Sigmoid colon (tissue), 7 donors: ENCODE data around the gene MYO15A. TPM values are rescaled to one million over a fixed set of nuclear protein-coding genes. Genes with fewer than 3 reads are reported as not detected.

Experiments
- DNase-seq: peaks from one replicate; pipeline ENCODE4 v3.0.0-alpha.2; 2019
- H3K27ac ChIP-seq, 4 donors: fragments of 200-600 bp; sonication (generic); one replicate each; pipeline ENCODE4 v1.5.1; 2016 to 2019; ENCODE audit warnings: mild to moderate bottlenecking in 1 of 4
- H3K27me3 ChIP-seq, 3 donors: fragments of 200-600 bp; sonication (generic); one replicate each; pipeline ENCODE4 v1.5.1; 2019; ENCODE audit warnings: mild to moderate bottlenecking in 1 of 3
- H3K36me3 ChIP-seq, 4 donors: fragments of 200-600 bp; sonication (generic); one replicate each; pipeline ENCODE4 v1.5.1; 2016 to 2019
- H3K4me1 ChIP-seq, 4 donors: fragments of 200-600 bp; sonication (generic); one replicate each; pipeline ENCODE4 v1.5.1; 2017 to 2019
- H3K4me3 ChIP-seq, 4 donors: fragments of 200-600 bp; sonication (generic); one replicate each; pipeline ENCODE4 v1.5.1; 2017 to 2019; ENCODE audit warnings: mild to moderate bottlenecking in 2 of 4, moderate library complexity in 1 of 4
- H3K9me3 ChIP-seq, 4 donors: fragments of 200-600 bp in 3 of 4; sonication (generic) in 3 of 4; one replicate each; pipeline versions ENCODE4 v1.5.1 to v1.6.1; 2013 to 2019
- CTCF ChIP-seq, 4 experiments: fragments of 450-650 bp in 3 of 4; fragments of 200-600 bp in 1 of 4; IDR thresholded peaks; one replicate each; pipeline ENCODE4 v1.5.1; 2016 to 2019; ENCODE audit warnings: antibody characterized with exemption in 4 of 4, mild to moderate bottlenecking in 3 of 4, moderate library complexity in 2 of 4
- EP300 ChIP-seq, 4 donors: sonication (generic); formaldehyde crosslinking; IDR thresholded peaks; one replicate each; pipeline ENCODE4 v1.6.1; 2017; ENCODE audit warnings: antibody characterized with exemption in 4 of 4
- POLR2A ChIP-seq, 2 donors: fragments of 450-650 bp; IDR thresholded peaks; one replicate each; pipeline ENCODE4 v1.6.1; 2016; ENCODE audit warnings: antibody characterized with exemption in 2 of 2, mild to moderate bottlenecking in 2 of 2, moderate library complexity in 2 of 2
- POLR2AphosphoS5 ChIP-seq, 4 donors: sonication (generic); formaldehyde crosslinking; IDR thresholded peaks; one replicate each; pipeline ENCODE4 v1.6.1; 2017; ENCODE audit warnings: antibody characterized with exemption in 4 of 4
- WGBS, 2 donors: extraction: QIAGEN DNeasy Blood & Tissue Kit; methylation state at CpG; one replicate each; pipeline ENCODE4 v1.1.7; 2013; 5-methylcytosine and 5-hydroxymethylcytosine counted together
- intact Hi-C: fragments of 100-400 bp; cut with DNase I; formaldehyde crosslinking; loops from one replicate; pipeline ENCODE4 v1.15.1; 2023
- polyA plus RNA-seq, 3 donors: library from polyadenylated mRNA; stranded (reverse); fragments of 200-250 nt; gene quantifications; one replicate each; pipeline ENCODE4 v1.2.3, GENCODE V29; 2013
- total RNA-seq, 4 donors: library from RNA; depleted of rRNA; stranded (reverse); fragments of >200 nt; gene quantifications; one replicate each; pipeline ENCODE4 v1.1.0, GENCODE V29; 2016
- donor health status: healthy with polysubstance abuse.
- donor health status: Bipolar disorder and iron deficiency.
- donor health status: healthy.

The MYO15A gene
- total and polyA plus RNA-seq, 7 donors, result 0.60 to 3.6 (median 0.72) TPM; not detected in 1

- no peak for DNase-seq
- Histone ChIP-seq H3K9me3 (peaks cover 0 to 2% (median 0%) of the 10 kb centered on the region in 4 donors), H3K36me3 (no peaks in the 10 kb centered on the region), H3K4me3 (no peak overlapping the region), H3K4me1 (no peaks in the 10 kb centered on the region), H3K27me3 (peaks cover 0 to 3% (median 0%) of the 10 kb centered on the region in 3 donors), H3K27ac (no peak overlapping the region)
- no peak for TF ChIP-seq EP300 (IDR thresholded peaks at IDR 0.05)
- no peak for TF ChIP-seq CTCF (IDR thresholded peaks at IDR 0.05)
- no peak for TF ChIP-seq POLR2A (IDR thresholded peaks at IDR 0.05)
- WGBS, 2 donors, result 90 to 94% methylated on average over 54 of the region's 54 CpGs
- intact Hi-C loops, result no loop called here
These were observed 12.8 kb downstream of the MYO15A start for GRCh38 chr17:18121144-18121910.

GRCh38 chr17:18122990-18123753 lies 14.6 kb downstream of the MYO15A start:
- no peaks in the 10 kb centered on the region for H3K36me3 ChIP-seq
- intact Hi-C loops, result no loop called here
- DNase-seq, result no peak
- TF ChIP-seq EP300 (IDR thresholded peaks at IDR 0.05) (no peak), CTCF (IDR thresholded peaks at IDR 0.05) (no peak), POLR2AphosphoS5 (IDR thresholded peaks at IDR 0.05) (no peak), POLR2A (IDR thresholded peaks at IDR 0.05) (no peak)
- H3K9me3 ChIP-seq, result peaks cover 0 to 2% (median 0%) of the 10 kb centered on the region in 4 donors
- peaks cover 0 to 3% (median 0%) of the 10 kb centered on the region in 3 donors for H3K27me3 ChIP-seq
- WGBS, 2 donors, result 79 to 87% methylated on average over 31 of the region's 31 CpGs
- no peak overlapping the region for H3K4me3 ChIP-seq
- H3K27ac ChIP-seq, result no peak overlapping the region
- H3K4me1 ChIP-seq, result no peaks in the 10 kb centered on the region

- 83% methylated on average over 11 of the region's 11 CpGs for WGBS, 2 donors
These were observed 16.0 kb downstream of the MYO15A start for GRCh38 chr17:18124345-18125126.

More at GRCh38 chr17:18124345-18125126, 16.0 kb downstream of the MYO15A start:
- Histone ChIP-seq H3K4me1 (no peaks in the 10 kb centered on the region), H3K9me3 (peaks cover 0 to 2% (median 0%) of the 10 kb centered on the region in 4 donors), H3K4me3 (no peak overlapping the region), H3K36me3 (no peaks in the 10 kb centered on the region), H3K27me3 (peaks cover 0 to 3% (median 0%) of the 10 kb centered on the region in 3 donors), H3K27ac (no peak overlapping the region)
- intact Hi-C loops, result no loop called here
- DNase-seq, result no peak
- TF ChIP-seq POLR2AphosphoS5 (IDR thresholded peaks at IDR 0.05), result no peak
- TF ChIP-seq POLR2A (IDR thresholded peaks at IDR 0.05), result no peak
- TF ChIP-seq EP300 (IDR thresholded peaks at IDR 0.05), result no peak
- TF ChIP-seq CTCF (IDR thresholded peaks at IDR 0.05), result no peak
